CD4-positive, alpha-beta T cell treated with Interleukin-4 for 1 hour (primary cell): ENCODE measurements around the gene NMNAT1.
A peak's percentile ranks its signal among the peaks of the same experiment; 100 is the strongest.
"Not testable (repeated sequence)": the region's sequence is repeated elsewhere in the genome, so short reads cannot be mapped to it uniquely, and the experiment has no call there.

ENCODE experiments used
- DNase-seq, 2 donors: peaks; one replicate each; pipeline ENCODE4 v3.0.0-alpha.2; 2020 to 2022

Gene NMNAT1

GRCh38 chr1:9922342-9922741, 20.9 kb upstream of the NMNAT1 start:
- DNase-seq: no peak

DNA sequence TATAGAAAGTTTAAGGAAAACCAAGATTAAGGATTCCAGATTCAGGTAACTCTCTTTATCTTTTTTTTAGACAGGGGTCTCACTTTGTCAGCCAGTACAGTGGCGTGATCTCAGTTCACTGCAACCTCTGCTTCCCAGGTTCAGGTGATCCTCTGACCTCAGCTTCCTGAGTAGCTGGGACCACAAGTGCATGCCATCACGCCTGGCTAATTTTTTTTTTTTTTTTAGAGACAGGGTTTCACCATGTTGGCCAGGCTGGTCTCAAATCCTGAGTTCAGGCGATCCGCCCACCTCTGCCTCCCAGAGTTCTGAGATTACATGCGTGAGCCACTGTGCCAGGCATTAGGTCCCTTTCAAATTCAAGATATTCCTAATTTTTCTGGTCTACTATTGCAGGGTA, 16.0 kb upstream of the NMNAT1 start:
- DNase-seq: no peak

- DNase-seq: no peak
Observed at GRCh38 chr1:9929431-9930385, 13.6 kb upstream of the NMNAT1 start.

DNA sequence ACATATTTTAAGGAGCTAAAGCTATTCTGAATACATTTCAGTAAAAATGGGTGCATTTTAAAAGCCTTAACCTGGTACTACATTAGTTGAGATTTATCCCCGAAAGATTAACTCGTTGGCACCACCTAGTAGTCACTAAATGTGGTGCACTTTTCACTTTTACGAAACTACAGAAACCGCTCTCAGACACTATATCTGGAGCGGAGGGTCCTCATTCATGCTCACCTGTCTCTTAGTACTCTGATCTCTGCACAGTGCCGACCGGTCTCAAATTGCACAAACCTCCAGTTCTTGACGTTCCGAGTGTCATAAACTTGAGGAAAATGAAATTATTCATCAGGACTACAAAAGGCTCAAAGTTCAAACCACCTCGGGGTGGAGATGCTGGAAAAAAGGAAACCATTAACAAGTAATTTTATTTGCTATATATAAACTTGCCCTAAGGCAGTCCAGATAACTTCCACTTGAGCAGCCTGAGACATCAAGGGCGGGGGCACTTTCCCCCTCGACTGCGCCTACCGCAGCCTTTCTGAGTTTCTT, 806 bp upstream of the NMNAT1 start:
- DNase-seq: peak; percentile 19 to 61

DNA sequence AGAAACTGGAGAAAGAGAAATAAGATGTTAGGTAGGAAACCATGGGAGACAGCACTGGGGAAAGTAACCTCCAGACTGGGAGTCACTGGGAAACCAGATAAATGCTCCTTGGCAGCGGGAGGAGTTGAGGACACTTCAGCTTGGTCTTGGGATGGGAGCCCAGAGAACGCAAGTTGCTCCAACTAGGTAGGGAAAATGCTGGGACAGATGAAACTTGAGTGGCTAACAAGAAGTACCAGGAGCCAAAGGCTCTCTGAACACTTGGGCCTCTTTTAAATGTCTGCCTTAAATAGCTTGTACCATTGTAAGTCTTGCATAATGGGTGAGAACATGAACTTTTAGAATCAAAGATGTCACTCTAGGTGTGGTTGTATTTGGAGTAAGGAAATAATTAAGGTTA, 3.0 kb downstream of the NMNAT1 start:
- no peak for DNase-seq

DNA sequence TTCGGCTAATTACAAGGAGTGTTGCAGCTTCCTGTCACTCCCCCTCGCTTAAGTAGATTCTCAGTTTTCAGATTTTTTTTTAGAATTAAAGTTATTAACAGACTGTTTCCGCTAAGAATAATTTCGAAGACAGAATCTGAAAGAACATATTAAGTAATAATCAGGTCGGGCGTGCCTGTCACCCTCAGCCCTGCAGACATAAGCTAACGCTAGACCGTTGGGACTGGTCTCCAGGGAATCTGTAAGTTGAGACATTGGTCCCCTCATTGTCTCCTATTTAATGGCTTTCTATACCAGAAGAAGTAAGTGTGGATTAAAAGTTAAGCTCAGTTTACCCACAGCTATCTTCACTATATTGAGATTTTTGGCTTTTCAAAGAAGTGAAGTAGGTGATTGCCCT, 14.5 kb downstream of the NMNAT1 start:
- no peak for DNase-seq

- DNase-seq: no peak
Observed at GRCh38 chr1:9960011-9960410, 16.7 kb downstream of the NMNAT1 start.

- DNase-seq: peak in 1 of 2 donors; percentile 50
Observed at GRCh38 chr1:9960706-9961562, 17.7 kb downstream of the NMNAT1 start.

- DNase-seq: no peak
Observed at GRCh38 chr1:9984253-9984652, 41.0 kb downstream of the NMNAT1 start.

DNA sequence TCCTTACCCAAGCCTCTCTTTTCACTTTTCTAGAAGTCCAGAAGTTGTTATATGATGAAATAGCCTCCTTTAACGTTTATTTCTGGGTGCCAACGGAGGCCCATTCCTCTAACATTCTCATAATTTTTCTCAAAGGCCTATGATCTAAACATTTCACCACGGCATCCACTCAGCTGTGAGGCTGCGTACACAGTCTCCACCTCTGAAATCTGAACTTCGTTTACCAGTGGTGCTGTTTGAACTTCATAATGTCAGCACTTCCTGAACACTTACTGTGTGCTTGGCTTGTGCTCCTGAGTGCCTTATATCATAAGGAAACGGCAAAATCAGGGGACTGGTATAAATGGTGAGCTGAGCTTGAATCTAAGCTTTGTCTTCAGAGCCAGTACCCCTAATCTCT, 41.7 kb downstream of the NMNAT1 start:
- DNase-seq: no peak

DNA sequence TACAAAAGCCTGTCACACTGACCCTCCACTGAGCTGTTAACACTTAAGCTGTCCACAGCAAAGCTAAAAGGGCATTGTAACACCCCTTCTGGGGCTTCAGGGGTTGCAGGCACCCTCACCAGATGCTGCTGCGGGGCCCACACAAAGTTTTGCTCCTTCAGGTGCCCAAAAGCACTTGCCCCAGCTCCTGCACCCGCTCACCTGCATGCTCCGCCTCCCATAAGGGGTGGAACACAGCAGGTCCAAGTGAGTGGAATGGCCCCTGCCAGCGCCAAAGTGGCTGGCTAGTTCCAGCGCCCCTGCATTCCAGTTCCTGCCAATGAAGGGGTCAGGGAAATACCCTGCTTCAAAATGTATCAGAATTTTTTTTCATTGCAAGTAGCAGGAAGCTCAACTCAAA, 46.5 kb downstream of the NMNAT1 start:
- no peak for DNase-seq

DNA sequence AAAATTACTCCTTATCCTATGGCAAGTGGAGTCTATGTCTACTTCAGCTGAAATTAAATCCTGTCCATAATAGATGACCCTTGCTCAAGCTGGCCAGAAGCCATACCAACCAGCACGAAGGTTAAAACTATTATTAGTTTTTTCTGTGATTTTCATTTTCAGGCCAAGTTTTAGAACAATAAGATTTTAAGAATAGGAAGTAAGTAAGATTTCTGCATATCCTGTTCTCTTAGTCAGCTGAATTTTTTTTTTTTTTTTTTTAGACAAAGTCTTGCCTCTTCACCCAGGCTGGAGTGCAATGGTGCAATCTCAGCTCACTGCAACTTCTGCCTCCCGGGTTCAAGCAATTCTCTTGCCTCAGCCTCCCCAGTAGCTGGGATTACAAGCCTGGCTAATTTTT, 47.7 kb downstream of the NMNAT1 start:
- peak in 1 of 2 donors; percentile 20 for DNase-seq

GRCh38 chr1:9992910-9993309, 49.6 kb downstream of the NMNAT1 start:
- DNase-seq: no peak

DNA sequence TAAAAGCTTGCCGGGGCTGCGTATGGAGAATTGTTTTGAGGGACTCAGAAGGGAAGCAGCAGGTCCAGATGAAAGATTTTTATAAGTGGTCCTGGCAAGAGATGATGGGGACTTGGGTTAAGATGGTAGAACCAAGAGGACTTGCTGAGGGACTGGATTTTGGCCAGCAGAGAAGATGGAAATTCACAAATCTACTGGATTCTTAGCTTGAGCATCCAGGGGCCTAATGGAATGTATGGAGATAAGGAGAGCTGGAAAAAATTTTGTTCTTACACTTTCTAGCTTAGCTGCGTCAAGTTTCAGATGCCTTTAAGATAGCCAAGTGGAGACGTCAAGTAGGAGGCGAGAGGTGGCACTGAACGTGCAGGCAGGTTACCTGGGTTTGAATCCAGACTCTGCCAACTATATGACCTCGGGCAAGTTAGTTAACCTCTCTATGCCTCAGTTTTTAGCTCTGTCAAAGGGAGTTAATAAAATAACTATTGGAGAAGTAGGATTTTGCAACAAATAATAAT, 50.3 kb downstream of the NMNAT1 start:
- no peak for DNase-seq

GRCh38 chr1:9996624-9997582, 53.6 kb downstream of the NMNAT1 start, which contains the start of gene RBP7:
Gene RBP7, plus strand, starts transcription at chr1:9997228. Its CDS starts 31 bp downstream, at chr1:9997259.
- no peak for DNase-seq

DNA sequence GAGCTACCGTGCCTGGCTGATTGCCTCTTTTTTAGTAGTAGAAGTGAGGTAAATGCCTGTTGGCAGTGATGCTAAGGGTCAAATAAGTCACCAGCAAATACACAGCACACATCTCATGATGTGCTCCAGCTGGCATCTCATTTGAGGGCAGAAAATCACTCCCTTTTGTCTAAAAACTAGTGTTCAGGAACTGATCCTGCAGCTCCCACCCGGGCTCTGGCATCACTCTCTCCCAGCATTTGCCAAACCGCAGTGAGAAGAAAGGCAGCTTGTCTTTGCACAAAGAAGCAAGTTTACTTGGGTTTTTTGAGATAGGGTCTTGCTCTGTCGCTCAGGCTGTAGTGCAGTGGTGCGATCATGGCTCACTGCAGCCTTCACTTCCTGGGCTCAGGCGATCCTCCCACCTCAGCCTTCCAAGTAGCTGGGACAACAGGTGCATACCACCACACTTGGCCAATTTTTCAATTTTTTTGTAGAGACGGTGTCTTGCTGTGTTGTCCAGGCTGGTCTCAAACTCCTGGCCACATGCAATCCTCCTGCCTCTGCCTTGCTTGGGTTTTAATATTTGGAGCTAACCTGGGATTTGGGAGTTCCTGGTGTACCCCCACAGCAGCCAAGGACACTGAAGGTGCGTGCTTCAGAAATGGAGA, 57.9 kb downstream of the NMNAT1 start:
- no peak for DNase-seq

DNA sequence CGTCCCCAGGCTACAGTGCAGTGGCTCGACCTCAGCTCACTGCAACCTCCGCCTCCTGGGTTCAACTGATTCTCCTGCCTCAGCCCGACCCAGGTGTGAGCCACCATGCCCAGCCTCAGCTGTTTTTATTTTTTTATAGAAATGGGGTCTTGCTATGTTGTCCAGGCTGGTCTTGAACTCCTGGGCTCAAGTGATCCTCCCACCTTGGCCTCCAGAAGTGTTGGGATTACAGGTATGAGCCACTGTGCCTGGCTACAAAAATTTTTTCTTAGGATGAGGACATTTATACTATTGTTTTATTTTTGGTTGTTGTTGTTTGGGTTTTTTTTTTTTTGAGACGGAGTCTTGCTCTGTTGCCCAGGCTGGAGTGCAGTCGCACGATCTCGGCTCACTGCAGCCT, 62.0 kb downstream of the NMNAT1 start:
- DNase-seq: not testable (repeated sequence)

- DNase-seq: no peak
Observed at GRCh38 chr1:10007169-10007568, 63.9 kb downstream of the NMNAT1 start.

GRCh38 chr1:10014016-10014415, 70.7 kb downstream of the NMNAT1 start:
- DNase-seq: no peak

DNA sequence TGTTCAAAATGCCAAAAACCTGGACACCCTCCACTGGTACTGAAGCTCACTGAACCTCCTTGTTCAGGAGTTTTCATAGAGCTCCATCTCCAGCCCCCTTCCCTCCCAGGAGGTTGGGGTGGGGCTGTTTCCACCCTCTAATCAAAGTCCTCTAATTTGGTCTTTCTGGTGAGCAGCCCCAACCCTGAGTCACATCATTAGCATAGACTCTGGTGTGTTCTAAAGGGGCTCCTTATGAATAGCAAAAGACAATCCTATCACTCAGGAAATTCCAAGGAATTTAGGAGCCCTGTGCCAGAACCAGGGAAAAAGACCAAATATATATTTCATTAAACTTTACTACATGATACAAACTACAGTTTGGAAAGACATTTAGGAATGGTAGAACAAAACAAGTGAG, 76.3 kb downstream of the NMNAT1 start:
- no peak for DNase-seq

GRCh38 chr1:10020086-10020485, 76.8 kb downstream of the NMNAT1 start:
- no peak for DNase-seq
